ENCODE results near the gene UGT2B7. TPM values are rescaled to one million over a fixed set of nuclear protein-coding genes. Genes with fewer than 3 reads are reported as not detected.
"Not testable (repeated sequence)": the region's sequence is repeated elsewhere in the genome, so short reads cannot be mapped to it uniquely, and the experiment has no call there.

The UGT2B7 gene
- total RNA-seq, 1 experiment from 2014 or later = not detected

DNA sequence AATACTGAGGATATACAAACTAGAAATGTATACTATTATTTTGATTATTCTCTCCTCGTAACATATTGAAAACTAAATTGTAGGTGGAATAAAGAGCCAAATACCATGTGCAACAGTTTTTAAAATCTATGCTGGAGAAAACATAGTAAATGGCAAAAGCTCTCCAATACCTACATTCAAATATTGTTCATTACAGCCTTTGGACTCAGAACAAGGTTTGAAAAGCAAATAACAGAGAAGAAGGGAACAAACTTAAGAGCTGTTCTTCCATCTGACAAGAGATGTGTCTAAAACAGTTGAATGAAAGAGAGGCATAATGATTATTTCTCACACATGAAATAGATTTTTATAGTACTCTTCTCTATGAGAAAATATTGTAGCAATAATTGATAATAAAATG is 25.0 kb upstream of the UGT2B7 start:
- Histone ChIP-seq H3K27me3 (no peaks in the 10 kb centered on the region), H3K36me3 (no peaks in the 10 kb centered on the region), H3K4me3 (no peak overlapping the region), H3K9me3 (no peaks in the 10 kb centered on the region)
- no peak for DNase-seq

DNA sequence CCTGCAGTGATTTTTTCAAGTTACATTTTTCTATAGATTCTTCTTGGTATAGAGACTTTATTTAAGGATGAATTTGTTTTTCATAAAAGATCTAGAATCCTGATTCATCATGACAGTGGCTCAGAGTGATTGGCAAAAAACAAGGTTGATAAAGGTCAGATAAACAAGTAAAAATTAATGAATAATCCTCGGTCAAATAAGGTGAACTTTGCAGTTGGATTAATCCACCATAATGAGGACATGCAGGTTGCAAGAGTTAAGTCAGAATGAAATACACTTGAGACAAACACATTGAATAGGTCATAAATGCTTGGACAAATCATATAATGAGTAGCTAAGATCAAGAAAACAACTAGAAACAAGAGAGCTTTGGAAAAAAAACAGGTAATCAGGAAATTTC is 22.9 kb upstream of the UGT2B7 start:
- H3K9me3 ChIP-seq = no peaks in the 10 kb centered on the region
- no peak for DNase-seq
- no peaks in the 10 kb centered on the region for H3K36me3 ChIP-seq
- H3K4me3 ChIP-seq = no peak overlapping the region
- H3K27me3 ChIP-seq = no peaks in the 10 kb centered on the region

DNA sequence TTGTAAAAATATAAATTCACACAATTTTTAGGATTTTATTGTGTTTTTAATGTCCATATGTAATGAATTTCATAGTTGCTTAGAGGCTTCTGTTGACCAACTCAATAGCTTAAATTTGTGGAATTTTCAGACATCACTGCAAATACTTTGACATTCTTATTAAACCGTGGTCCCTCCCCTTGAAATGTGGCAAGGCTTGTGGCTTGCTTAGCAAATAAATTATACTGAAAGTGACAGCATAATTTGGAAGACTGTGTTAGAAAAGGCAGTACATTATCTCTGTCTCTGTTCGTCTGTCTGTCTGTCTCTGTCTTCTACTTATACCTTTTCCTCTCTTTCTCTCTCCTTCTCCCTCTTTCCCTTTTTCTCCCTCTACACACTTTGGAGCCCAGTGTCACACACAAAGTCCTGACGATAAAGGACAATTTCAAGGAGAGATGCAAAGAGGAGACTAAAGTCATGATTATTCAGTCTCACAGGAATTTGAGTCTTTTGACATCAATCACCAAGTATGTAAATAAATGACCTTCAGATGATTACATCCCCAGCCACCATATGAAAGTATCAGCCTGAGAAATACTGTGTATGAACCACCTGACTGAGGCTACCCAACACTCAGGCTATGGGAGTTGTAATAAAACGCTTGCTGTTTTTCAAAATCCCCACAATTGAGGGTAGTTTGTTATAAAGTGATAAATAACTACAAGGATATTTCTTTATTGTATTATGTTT is 21.0 kb upstream of the UGT2B7 start:
- DNase-seq = no peak
- Histone ChIP-seq H3K4me3 (no peak overlapping the region), H3K36me3 (no peaks in the 10 kb centered on the region), H3K27me3 (no peaks in the 10 kb centered on the region), H3K9me3 (no peaks in the 10 kb centered on the region)

DNA sequence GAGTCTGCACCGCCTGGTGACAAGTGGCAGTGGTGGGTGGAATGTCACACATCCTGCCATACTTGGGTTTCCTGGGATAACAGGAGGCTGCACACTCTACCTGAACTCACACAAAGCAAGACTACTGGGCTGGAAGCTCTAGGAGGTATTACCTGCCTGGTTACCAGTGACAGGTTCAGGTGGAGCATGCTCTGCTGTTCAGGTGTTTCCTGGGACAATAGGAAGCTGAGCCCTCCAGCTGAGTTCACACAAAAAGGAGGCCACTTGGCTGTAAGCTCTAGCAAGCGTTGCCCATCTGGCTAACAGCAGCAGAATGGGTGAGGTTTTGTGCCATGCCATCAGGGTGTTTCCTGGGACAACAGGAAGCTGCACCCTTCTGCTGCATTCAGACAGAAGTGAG is 17.4 kb upstream of the UGT2B7 start:
- Histone ChIP-seq H3K27me3 (no peaks in the 10 kb centered on the region), H3K9me3 (no peaks in the 10 kb centered on the region), H3K4me3 (no peak overlapping the region), H3K36me3 (no peaks in the 10 kb centered on the region)
- DNase-seq = no peak

DNA sequence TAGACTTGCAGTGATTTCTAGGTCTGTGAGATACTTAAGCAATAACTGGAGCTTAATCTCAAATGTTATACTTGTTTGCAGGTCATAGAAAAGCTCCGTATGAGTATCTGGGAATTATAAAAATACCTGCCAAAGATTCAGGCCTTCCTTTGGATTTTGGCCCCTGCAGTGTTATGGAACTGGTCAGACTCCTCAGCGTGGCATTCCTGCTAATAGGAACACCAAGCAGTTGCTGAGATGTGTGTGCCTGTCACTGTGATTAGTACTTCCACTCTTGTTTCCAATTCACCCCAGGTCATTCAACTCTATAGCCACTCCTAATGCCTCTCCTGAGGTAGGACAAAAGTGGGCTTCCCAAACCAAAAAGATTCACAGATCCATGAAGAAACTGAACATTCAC is 7.8 kb upstream of the UGT2B7 start:
- no peaks in the 10 kb centered on the region for H3K27me3 ChIP-seq
- DNase-seq = no peak
- no peaks in the 10 kb centered on the region for H3K36me3 ChIP-seq
- H3K4me3 ChIP-seq = no peak overlapping the region
- no peaks in the 10 kb centered on the region for H3K9me3 ChIP-seq

DNA sequence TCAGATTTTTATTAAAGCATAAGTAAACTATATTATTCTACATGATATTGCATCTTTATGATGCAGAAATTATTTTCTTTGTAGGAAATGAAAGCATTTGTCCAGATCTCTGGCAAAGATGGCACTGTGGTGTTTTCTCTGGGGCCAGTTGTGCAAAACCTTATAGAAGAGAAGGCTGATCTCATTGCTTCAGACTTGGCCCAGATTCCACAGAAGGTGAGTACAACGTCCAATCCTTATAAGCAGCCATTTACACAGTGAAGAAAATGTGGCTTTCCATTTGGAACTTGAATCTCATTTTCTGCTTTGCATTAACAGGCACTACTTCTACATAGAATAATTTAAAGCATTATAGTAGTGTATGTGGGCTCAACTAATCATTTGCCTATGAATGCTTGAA is 6.9 kb upstream of the UGT2B7 start:
- DNase-seq = no peak
- H3K27me3 ChIP-seq = no peaks in the 10 kb centered on the region
- no peaks in the 10 kb centered on the region for H3K36me3 ChIP-seq
- H3K4me3 ChIP-seq = no peak overlapping the region
- no peaks in the 10 kb centered on the region for H3K9me3 ChIP-seq

DNA sequence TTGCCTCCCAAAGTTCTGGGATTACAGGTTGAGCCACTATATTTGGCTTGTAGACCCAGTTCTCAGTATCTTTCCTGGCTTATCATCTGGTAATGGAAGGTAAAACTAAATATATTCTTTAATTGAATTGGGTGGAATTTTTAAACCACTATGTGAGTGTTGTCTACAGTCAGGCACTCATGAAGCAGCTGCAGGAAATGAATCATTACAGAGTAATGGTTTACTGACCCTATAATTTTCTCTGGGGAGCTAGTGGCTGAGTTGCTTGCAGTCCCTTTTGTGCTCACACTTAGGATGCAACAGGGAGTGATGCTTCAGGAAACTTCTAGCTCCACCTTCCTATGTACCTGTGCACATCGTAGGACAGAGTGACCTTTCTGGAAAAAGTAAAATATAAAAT is 4.1 kb upstream of the UGT2B7 start:
- no peaks in the 10 kb centered on the region for H3K27me3 ChIP-seq
- no peaks in the 10 kb centered on the region for H3K9me3 ChIP-seq
- no peaks in the 10 kb centered on the region for H3K36me3 ChIP-seq
- H3K4me3 ChIP-seq = no peak overlapping the region
- DNase-seq = no peak

DNA sequence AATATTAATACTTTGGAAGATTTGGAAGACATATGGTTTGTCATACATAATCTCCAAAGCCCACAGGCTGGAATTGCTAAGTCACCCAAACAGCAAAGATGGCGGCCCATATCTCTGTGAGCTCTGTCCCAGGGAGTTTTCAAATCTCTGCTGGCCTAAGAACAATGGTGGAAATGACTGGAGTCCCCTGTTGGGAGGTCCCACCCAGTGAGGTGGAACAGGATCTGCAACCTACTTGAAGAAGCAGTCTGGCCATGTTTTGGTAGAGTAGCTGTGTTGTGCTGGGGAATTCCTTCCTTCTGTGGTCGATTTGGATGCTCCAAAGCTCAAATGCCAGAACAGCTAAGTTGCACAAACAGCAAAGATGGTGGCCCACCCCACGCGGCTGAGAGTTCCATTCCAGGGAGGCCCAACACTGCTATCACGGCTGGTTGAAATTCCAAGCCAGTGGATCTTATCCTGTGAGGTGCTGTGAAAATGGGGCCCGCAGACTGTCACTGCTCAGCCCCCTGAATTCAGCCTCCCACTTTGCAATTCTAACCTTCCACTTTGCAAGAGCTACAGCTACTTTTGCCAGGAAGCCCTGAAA is 3.2 kb upstream of the UGT2B7 start:
- no peak for DNase-seq
- Histone ChIP-seq H3K36me3 (no peaks in the 10 kb centered on the region), H3K9me3 (no peaks in the 10 kb centered on the region), H3K27me3 (no peaks in the 10 kb centered on the region), H3K4me3 (no peak overlapping the region)

DNA sequence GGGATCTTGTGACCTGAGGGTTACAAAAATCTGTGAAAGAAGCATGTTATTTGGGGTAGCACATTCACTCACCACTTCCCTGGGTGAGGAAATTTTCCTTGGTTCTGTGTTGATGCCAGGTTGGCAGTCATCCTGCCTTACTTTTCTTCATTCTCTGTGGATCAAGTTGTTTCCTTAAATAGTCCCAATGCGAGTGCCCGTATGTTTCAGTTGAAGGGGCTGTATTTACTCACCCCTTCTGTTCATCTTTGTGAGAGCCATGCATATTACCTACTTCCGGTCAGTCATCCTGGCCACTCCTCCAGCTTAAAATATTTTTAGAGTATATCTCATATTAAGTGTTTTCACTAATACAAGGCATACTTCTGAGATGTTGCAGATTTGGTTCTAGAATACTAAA is 2.6 kb upstream of the UGT2B7 start:
- no peaks in the 10 kb centered on the region for H3K36me3 ChIP-seq
- no peaks in the 10 kb centered on the region for H3K27me3 ChIP-seq
- no peak for DNase-seq
- no peaks in the 10 kb centered on the region for H3K9me3 ChIP-seq
- no peak overlapping the region for H3K4me3 ChIP-seq

DNA sequence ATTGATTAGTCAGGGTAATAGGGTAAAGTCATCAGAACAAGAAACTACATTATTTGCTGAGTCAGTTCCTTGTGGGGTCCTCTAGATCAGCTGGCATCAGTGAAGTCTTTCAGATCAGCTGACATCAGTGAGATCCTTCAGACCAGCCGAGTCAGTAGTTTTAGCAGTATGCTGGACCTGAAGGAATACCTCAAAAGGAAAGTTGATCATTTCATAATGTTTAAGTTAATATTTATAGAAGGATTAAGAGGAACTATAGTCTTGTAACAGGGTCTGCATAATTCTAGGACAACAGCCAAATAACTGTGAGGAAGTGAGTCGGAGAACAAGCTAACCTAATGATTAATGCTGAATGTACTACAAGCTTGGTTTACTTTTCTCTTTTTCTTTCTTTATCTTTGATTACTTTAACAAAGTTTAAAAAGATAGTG is 958 bp upstream of the UGT2B7 start:
- peak; percentile 0 for DNase-seq
- Histone ChIP-seq H3K36me3 (no peaks in the 10 kb centered on the region), H3K9me3 (no peaks in the 10 kb centered on the region), H3K4me3 (no peak overlapping the region), H3K27me3 (no peaks in the 10 kb centered on the region)

DNA sequence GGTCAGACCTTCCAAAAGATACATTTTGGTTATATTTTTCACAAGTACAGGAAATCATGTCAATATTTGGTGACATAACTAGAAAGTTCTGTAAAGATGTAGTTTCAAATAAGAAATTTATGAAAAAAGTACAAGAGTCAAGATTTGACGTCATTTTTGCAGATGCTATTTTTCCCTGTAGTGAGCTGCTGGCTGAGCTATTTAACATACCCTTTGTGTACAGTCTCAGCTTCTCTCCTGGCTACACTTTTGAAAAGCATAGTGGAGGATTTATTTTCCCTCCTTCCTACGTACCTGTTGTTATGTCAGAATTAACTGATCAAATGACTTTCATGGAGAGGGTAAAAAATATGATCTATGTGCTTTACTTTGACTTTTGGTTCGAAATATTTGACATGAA is 536 bp downstream of the UGT2B7 start:
- Histone ChIP-seq H3K27me3 (no peaks in the 10 kb centered on the region), H3K36me3 (no peaks in the 10 kb centered on the region), H3K4me3 (no peak overlapping the region), H3K9me3 (no peaks in the 10 kb centered on the region)
- no peak for DNase-seq

DNA sequence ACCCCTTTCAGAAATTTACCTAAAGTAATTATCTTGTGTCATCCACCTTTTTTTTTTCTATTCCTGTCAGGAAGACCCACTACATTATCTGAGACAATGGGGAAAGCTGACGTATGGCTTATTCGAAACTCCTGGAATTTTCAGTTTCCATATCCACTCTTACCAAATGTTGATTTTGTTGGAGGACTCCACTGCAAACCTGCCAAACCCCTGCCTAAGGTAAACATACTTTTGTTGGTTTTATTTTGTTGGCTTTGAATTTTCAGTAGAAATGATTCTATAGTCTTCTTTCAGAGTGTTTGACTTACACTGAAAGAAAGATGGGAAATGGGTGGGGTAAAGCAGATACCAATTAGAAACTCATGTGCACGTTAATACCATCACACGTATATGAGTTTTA is 2.2 kb downstream of the UGT2B7 start:
- H3K9me3 ChIP-seq = no peaks in the 10 kb centered on the region
- H3K36me3 ChIP-seq = no peaks in the 10 kb centered on the region
- no peak overlapping the region for H3K4me3 ChIP-seq
- no peaks in the 10 kb centered on the region for H3K27me3 ChIP-seq
- no peak for DNase-seq

DNA sequence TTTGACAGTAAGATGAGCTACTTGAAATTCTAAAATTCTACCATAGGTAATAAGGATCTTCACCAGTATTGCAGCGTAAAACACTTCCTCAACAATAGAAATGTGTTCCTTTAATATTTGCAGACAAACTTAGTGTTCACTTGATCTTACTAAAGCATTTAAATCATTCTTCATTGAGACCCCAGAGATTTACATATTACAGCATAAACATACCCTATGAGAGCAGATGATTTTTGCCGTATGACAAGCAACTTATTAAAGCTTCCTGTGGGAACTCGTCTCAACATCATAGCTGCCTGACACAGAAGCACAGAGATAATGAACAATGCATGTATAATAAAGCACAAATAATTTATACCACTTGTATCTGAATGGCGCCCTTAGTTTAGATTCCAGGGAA is 3.6 kb downstream of the UGT2B7 start:
- no peaks in the 10 kb centered on the region for H3K36me3 ChIP-seq
- no peaks in the 10 kb centered on the region for H3K9me3 ChIP-seq
- H3K4me3 ChIP-seq = no peak overlapping the region
- no peaks in the 10 kb centered on the region for H3K27me3 ChIP-seq
- no peak for DNase-seq

DNA sequence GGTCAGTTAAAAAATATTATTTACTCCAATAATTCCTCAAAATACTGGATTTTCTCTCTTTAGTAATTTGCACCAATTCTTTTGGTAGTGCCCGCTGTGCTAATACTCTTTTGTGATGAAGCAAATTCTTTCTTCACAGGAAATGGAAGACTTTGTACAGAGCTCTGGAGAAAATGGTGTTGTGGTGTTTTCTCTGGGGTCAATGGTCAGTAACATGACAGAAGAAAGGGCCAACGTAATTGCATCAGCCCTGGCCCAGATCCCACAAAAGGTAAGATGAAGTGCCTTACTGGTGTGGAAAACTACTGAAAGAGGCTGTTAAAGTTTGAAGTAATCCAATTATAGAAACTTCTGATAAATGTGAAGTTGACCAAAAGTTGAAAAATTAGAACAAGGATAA is 6.4 kb downstream of the UGT2B7 start:
- not testable (repeated sequence) for DNase-seq, H3K36me3 ChIP-seq, H3K4me3 ChIP-seq, H3K9me3 ChIP-seq, H3K27me3 ChIP-seq

DNA sequence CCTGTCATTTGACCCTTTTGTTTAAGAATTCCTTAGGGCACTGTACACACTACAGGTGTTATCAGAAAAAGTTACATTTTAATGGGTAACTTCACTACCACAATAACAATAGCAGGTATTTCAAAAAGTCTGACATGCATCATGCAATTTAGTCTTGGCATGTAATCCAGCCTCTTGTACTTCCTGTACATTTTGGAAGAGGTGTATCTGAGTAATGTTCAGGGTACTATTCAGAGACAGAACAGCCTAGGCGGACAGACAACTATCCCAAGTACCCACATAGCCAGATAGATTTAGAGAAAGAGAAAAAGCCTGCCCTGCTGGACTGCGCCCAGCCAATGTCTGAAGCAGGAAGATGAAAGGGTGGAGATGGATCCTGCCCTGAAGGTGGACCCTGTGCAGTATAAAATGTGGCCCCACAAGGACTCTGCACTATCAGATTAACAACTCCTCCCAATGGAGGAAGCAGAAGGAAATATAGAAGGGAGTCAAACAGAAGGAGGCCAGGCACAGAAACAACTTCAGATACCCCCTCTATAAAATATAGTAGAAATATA is 8.5 kb downstream of the UGT2B7 start:
- Histone ChIP-seq H3K9me3 (no peaks in the 10 kb centered on the region), H3K36me3 (no peaks in the 10 kb centered on the region), H3K27me3 (no peaks in the 10 kb centered on the region), H3K4me3 (no peak overlapping the region)
- no peak for DNase-seq

DNA sequence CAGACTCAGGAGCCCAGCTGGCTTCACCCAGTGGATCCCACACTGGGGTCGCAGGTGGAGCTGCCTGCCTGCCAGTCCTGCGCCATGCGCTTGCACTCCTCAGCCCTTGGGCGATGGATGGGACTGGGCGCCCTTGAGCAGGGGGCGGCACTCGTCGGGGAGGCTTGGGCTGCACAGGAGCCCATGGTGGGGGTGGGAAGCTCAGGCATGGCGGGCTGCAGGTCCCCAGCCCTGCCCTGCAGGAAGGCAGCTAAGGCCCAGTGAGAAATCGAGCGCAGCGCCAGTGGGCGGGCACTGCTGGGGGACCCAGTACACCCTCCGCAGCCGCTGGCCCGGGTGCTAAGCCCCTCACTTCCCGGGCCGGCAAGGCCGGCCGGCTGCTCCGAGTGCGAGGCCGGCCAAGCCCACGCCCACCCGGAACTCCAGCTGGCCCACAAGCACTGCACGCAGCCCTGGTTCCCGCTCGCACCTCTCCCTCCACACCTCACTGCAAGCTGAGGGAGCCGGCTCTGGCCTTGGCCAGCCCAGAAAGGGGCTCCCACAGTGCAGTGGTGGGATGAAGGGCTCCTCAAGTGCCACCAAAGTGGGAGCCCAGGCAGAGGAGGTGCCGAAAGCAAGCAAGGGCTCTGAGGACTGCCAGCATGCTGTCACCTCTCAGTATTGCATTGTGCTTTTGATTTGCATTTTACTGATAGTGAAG is 19.0 kb downstream of the UGT2B7 start:
- not testable (repeated sequence) for H3K27me3 ChIP-seq, H3K4me3 ChIP-seq, H3K9me3 ChIP-seq, H3K36me3 ChIP-seq, DNase-seq

DNA sequence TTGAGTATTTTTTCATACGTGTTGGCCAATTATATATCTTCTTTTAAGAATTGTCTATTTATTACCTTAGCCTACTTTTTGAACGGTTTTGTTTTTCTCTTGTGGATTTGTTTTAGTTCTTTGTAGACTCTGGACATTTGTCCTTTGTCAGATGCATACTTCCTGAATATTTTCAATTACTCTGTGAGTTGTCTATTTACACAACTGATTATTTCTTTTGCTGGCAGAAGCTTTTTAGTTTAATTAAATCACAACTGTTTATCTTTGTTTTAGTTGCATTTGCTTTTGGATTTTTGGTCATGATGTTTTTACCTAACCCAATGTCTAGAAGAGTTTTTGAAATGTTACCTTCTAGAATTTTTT is 19.6 kb downstream of the UGT2B7 start:
- Histone ChIP-seq H3K9me3 (no peaks in the 10 kb centered on the region), H3K4me3 (no peak overlapping the region), H3K36me3 (no peaks in the 10 kb centered on the region), H3K27me3 (no peaks in the 10 kb centered on the region)
- DNase-seq = no peak
